NCI-H82 treated with DMSO at 0.1 percent for 48 hours (cell line): Measurements from ENCODE around the gene SOX13.
"Not testable (repeated sequence)": the region's sequence is repeated elsewhere in the genome, so short reads cannot be mapped to it uniquely, and the experiment has no call there.

Source experiments
- DNase-seq: peaks from one replicate; lab custom pipeline; 2025; ENCODE audit not compliant: unreplicated experiment; lab: John Stamatoyannopoulos, UW

Gene SOX13

GRCh38 chr1:204072931-204073836 lies at the start of gene SOX13:
SOX13 (plus strand) TSS chr1:204073115; CDS start chr1:204112916, 39,801 bp downstream.
- peak; percentile 52 for DNase-seq

- no peak for DNase-seq
Measured at GRCh38 chr1:204025917-204026707, 46.8 kb upstream of the SOX13 start.

GRCh38 chr1:204027446-204027845 lies 45.5 kb upstream of the SOX13 start:
- DNase-seq, result no peak

GRCh38 chr1:204029016-204029415 lies 43.9 kb upstream of the SOX13 start:
- DNase-seq, result no peak

GRCh38 chr1:204031098-204031710 lies 41.7 kb upstream of the SOX13 start:
- no peak for DNase-seq

GRCh38 chr1:204032642-204033235 lies 40.2 kb upstream of the SOX13 start:
- DNase-seq, result no peak

GRCh38 chr1:204033306-204033705 lies 39.6 kb upstream of the SOX13 start:
- DNase-seq, result no peak

GRCh38 chr1:204036882-204037655 lies 35.8 kb upstream of the SOX13 start:
- DNase-seq, result no peak

GRCh38 chr1:204041232-204041767 lies 31.6 kb upstream of the SOX13 start:
- DNase-seq, result no peak

- DNase-seq, result no peak
Measured at GRCh38 chr1:204041803-204042505, 31.0 kb upstream of the SOX13 start.

GRCh38 chr1:204042516-204042915 lies 30.4 kb upstream of the SOX13 start:
- no peak for DNase-seq

- DNase-seq, result no peak
Measured at GRCh38 chr1:204043680-204044079, 29.2 kb upstream of the SOX13 start.

GRCh38 chr1:204044448-204044847 lies 28.5 kb upstream of the SOX13 start:
- no peak for DNase-seq

- DNase-seq, result no peak
Measured at GRCh38 chr1:204045430-204045829, 27.5 kb upstream of the SOX13 start.

GRCh38 chr1:204046346-204046745 lies 26.6 kb upstream of the SOX13 start:
- no peak for DNase-seq

GRCh38 chr1:204048796-204049195 lies 24.1 kb upstream of the SOX13 start:
- DNase-seq, result not testable (repeated sequence)

- no peak for DNase-seq
Measured at GRCh38 chr1:204051258-204051657, 21.7 kb upstream of the SOX13 start.

GRCh38 chr1:204051718-204052117 lies 21.2 kb upstream of the SOX13 start:
- DNase-seq, result no peak

GRCh38 chr1:204053893-204054292 lies 19.0 kb upstream of the SOX13 start:
- no peak for DNase-seq
